Activated CD8-positive, alpha-beta memory T cell treated with anti-CD3 and anti-CD28 coated beads, Interleukin-2, amount 10 ng/mL, durations not matched to agents 7 days and 5 days (primary cell): ENCODE measurements around the gene DOCK8. TPM values are rescaled to one million over a fixed set of nuclear protein-coding genes. Genes with fewer than 3 reads are reported as not detected.
"Not testable (repeated sequence)": the region's sequence is repeated elsewhere in the genome, so short reads cannot be mapped to it uniquely, and the experiment has no call there.

ENCODE experiments used
- ATAC-seq: fragments of 150-1000 bp; cut with Tn5 transposase; one replicate; pipeline ENCODE4 v1.10.0; 2021; ENCODE audit warnings: moderate library complexity
- CTCF ChIA-PET: fragments of 350-600 bp; sonication (Branson Sonifier 250); formaldehyde crosslinking; loops from one replicate; lab custom pipeline; 2021; ENCODE audit warnings: antibody characterized with exemption; lab: Charles Lee
- DNase-seq: peaks from one replicate; pipeline ENCODE4 v3.0.0-alpha.2; 2020
- H3K27ac Mint-ChIP-seq: one replicate; pipeline ENCODE4 v1.8.0; 2021; ENCODE audit warnings: mild to moderate bottlenecking, mixed read lengths
- H3K27me3 Mint-ChIP-seq: one replicate; pipeline ENCODE4 v1.8.0; 2021; ENCODE audit warnings: mixed read lengths
- H3K36me3 Mint-ChIP-seq: one replicate; pipeline ENCODE4 v1.8.0; 2021; ENCODE audit warnings: mild to moderate bottlenecking, mixed read lengths
- H3K4me1 Mint-ChIP-seq: one replicate; pipeline ENCODE4 v1.8.0; 2021; ENCODE audit warnings: mixed read lengths
- H3K4me3 Mint-ChIP-seq: one replicate; pipeline ENCODE4 v1.8.0; 2021; ENCODE audit warnings: mild to moderate bottlenecking, moderate library complexity, mixed read lengths
- H3K9me3 Mint-ChIP-seq: one replicate; pipeline ENCODE4 v1.8.0; 2022; ENCODE audit warnings: low read depth, mixed read lengths
- total RNA-seq, 2 experiments: library from RNA; stranded (reverse); gene quantifications; one replicate each; pipeline ENCODE4 v1.2.3, GENCODE V29; 2021

The DOCK8 gene
- total RNA-seq, 2 experiments from 2014 or later: 374 to 389 TPM

GRCh38 chr9:404234-404633, 189.6 kb downstream of the DOCK8 start:
- Mint-ChIP-seq H3K9me3 (no peaks in the 10 kb centered on the region), H3K27ac (peak overlapping the region; percentile 33), H3K27me3 (no peaks in the 10 kb centered on the region), H3K4me1 (no peaks in the 10 kb centered on the region), H3K36me3 (peaks cover 81% of the 10 kb centered on the region), H3K4me3 (no peak overlapping the region)
- DNase-seq (no peak), ATAC-seq (no peak)
- CTCF ChIA-PET: no interaction called here

DNA sequence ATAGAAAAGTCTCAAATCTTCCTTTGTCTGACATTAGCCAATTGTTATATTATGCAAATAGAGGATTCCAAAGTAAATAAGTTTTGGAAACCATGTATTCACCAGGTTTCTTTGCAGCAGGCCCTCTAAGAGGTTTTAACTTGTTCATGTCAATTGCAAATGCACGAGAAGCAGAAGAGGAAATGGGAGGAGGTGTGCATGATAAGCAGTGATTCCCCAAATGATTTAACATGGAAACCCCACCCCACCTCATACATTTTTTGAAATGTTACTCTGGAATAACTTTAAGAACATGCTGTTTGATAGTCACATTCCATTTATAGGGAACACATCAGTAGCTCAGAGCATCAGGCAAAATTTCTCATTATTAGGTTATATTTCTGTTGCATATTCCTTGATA, 190.7 kb downstream of the DOCK8 start:
- ATAC-seq (no peak), DNase-seq (no peak)
- Mint-ChIP-seq H3K27me3 (no peaks in the 10 kb centered on the region), H3K4me3 (no peak overlapping the region), H3K4me1 (no peaks in the 10 kb centered on the region), H3K36me3 (peaks cover 83% of the 10 kb centered on the region), H3K27ac (no peak overlapping the region), H3K9me3 (no peaks in the 10 kb centered on the region)
- CTCF ChIA-PET: interaction anchor here (1.0 to 1.6 kb wide), 2 partner anchors 13 to 19 kb away, joined by 3 to 4 read pairs; no protein-coding TSS in a partner anchor

- H3K4me3 Mint-ChIP-seq: no peak overlapping the region
- peaks cover 83% of the 10 kb centered on the region for H3K36me3 Mint-ChIP-seq
- DNase-seq: no peak
- CTCF ChIA-PET: interaction anchor here (1.6 kb wide), 1 partner anchor 11 kb away, joined by 3 read pairs; no protein-coding TSS in a partner anchor
- no peak overlapping the region for H3K27ac Mint-ChIP-seq
- no peaks in the 10 kb centered on the region for H3K4me1 Mint-ChIP-seq
- H3K9me3 Mint-ChIP-seq: no peaks in the 10 kb centered on the region
- no peaks in the 10 kb centered on the region for H3K27me3 Mint-ChIP-seq
- no peak for ATAC-seq
Observed at GRCh38 chr9:406886-407654, 192.4 kb downstream of the DOCK8 start.

DNA sequence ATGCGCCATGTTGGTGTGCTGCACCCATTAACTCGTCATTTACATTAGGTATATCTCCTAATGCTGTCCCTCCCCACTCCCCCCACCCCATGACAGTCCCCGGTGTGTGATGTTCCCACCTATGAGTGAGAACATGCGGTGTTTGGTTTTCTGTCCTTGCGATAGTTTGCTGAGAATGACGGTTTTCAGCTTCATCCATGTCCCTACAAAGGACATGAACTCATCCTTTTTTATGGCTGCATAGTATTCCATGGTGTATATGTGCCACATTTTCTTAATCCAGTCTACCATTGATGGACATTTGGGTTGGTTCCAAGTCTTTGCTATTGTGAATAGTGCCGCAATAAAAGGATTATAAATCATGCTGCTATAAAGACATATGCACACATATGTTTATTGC, 195.0 kb downstream of the DOCK8 start:
- H3K27ac Mint-ChIP-seq, CTCF ChIA-PET, H3K9me3 Mint-ChIP-seq, H3K4me1 Mint-ChIP-seq, DNase-seq, H3K27me3 Mint-ChIP-seq, ATAC-seq, H3K4me3 Mint-ChIP-seq: not testable (repeated sequence)
- peaks cover 74% of the 10 kb centered on the region for H3K36me3 Mint-ChIP-seq

DNA sequence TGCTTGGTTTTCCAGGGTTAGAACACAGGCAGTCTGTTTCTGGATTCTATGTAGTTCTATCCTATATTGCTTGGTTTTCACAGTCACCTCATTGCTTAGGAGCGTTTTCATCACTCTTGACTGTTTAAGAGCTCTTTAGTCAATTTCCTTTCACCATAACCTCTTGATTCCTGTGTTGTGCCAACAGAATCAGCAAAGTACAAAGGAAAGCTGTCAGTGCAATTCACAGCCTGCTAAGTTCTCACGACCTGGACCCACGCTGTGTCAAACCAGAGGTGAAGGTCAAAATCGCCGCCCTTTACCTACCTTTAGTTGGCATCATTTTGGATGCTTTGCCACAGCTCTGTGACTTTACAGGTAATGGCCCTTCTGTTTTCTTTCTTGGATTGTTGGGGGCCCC, 199.9 kb downstream of the DOCK8 start:
- CTCF ChIA-PET: no interaction called here

DNA sequence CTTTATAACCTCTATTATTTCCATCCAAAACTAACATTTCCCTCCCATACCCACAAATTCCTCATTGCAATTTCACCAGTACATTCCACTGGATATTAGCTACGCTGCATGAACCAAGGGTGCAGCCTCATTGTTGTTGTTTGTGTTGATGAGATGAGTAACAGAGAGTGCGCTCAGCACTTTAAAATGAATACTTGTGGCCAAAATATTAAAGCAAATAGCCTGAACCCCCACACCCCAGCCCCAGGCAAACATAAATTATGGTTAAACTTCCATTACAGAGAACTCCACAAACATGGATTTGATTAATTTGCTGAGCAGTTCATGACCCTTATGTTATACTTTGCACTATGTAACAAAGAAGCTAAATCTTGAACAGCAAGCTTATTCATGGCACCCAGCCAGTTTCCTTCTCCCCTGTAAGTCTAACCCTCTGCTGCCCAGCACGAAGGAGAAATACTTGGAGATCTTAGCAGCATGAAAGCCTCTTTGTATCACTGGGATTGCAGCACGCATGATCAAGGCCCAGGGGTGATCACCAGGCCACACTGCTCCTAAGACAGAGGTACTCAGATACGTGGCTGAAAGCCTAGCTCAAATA, 205.0 kb downstream of the DOCK8 start:
- Mint-ChIP-seq H3K27me3 (no peaks in the 10 kb centered on the region), H3K4me1 (no peaks in the 10 kb centered on the region), H3K36me3 (peaks cover 77% of the 10 kb centered on the region), H3K4me3 (no peak overlapping the region), H3K9me3 (no peaks in the 10 kb centered on the region), H3K27ac (no peak overlapping the region)
- ATAC-seq: no peak
- CTCF ChIA-PET: no interaction called here
- DNase-seq: no peak

More for the DNA sequence above, 199.9 kb downstream of the DOCK8 start:
- Mint-ChIP-seq H3K4me1 (no peaks in the 10 kb centered on the region), H3K36me3 (peaks cover 64% of the 10 kb centered on the region), H3K9me3 (no peaks in the 10 kb centered on the region), H3K4me3 (no peak overlapping the region), H3K27ac (no peak overlapping the region), H3K27me3 (no peaks in the 10 kb centered on the region)
- no peak for DNase-seq
- ATAC-seq: no peak

GRCh38 chr9:421896-422295, 207.2 kb downstream of the DOCK8 start:
- Mint-ChIP-seq H3K4me1 (no peaks in the 10 kb centered on the region), H3K27me3 (no peaks in the 10 kb centered on the region), H3K4me3 (no peak overlapping the region), H3K9me3 (no peaks in the 10 kb centered on the region), H3K27ac (no peak overlapping the region), H3K36me3 (peaks cover 70% of the 10 kb centered on the region)
- ATAC-seq (no peak), DNase-seq (no peak)
- CTCF ChIA-PET: interaction anchor here (0.9 kb wide), 1 partner anchor 73 kb away, joined by 3 read pairs; no protein-coding TSS in a partner anchor

DNA sequence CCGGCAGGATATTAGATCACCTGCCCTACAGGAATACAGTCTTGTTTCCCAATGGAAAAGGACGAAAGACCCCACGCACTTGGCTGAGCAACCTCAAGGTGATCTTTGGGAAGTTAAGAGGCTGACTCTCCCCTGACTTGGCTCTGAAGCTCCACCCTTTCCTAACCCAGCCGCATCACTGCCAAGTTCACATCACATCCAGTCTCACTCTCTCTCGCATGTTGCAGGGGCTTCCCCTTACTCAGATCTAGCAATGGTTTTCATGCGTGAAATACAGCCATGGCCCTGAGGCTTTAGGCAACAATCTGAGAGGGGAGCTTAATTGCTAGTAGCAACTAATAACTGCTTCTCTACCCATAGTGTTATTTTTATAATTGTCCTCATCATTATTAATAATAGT, 211.6 kb downstream of the DOCK8 start:
- Mint-ChIP-seq H3K9me3 (no peaks in the 10 kb centered on the region), H3K4me3 (no peak overlapping the region), H3K27ac (no peak overlapping the region), H3K4me1 (no peaks in the 10 kb centered on the region), H3K27me3 (no peaks in the 10 kb centered on the region), H3K36me3 (peaks cover 65% of the 10 kb centered on the region)
- DNase-seq (no peak), ATAC-seq (no peak)
- CTCF ChIA-PET: no interaction called here

- Mint-ChIP-seq H3K27me3 (no peaks in the 10 kb centered on the region), H3K27ac (no peak overlapping the region), H3K4me3 (no peak overlapping the region), H3K4me1 (no peaks in the 10 kb centered on the region), H3K36me3 (peaks cover 61% of the 10 kb centered on the region), H3K9me3 (no peaks in the 10 kb centered on the region)
- DNase-seq (no peak), ATAC-seq (no peak)
- CTCF ChIA-PET: no interaction called here
Observed at GRCh38 chr9:426976-427375, 212.3 kb downstream of the DOCK8 start.

- H3K4me1 Mint-ChIP-seq: no peaks in the 10 kb centered on the region
- H3K27ac Mint-ChIP-seq: no peak overlapping the region
- H3K36me3 Mint-ChIP-seq: peaks cover 64% of the 10 kb centered on the region
- ATAC-seq (no peak), DNase-seq (no peak)
- H3K27me3 Mint-ChIP-seq: no peaks in the 10 kb centered on the region
- no peaks in the 10 kb centered on the region for H3K9me3 Mint-ChIP-seq
- no peak overlapping the region for H3K4me3 Mint-ChIP-seq
- CTCF ChIA-PET: no interaction called here
Observed at GRCh38 chr9:431701-432100, 217.0 kb downstream of the DOCK8 start.

DNA sequence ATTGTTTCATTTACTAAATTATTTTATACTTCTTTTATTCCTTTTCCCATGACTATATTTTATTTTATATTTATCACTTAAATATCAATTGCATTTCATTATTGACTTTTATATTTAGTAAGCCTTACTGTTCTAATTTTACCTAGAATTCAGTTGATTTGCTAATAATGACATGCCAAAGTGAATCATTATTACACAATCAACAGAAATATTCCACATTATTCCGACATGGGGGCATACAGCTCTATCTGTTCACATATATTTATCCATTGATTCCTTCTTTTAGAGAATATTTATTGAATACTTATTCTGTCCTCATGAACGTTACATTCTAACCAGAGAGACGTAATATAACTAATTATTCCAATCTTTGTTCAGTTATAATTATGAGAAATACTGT, 221.8 kb downstream of the DOCK8 start:
- no peaks in the 10 kb centered on the region for H3K27me3 Mint-ChIP-seq

GRCh38 chr9:437066-437465, 222.4 kb downstream of the DOCK8 start:
- DNase-seq (no peak), ATAC-seq (no peak)
- CTCF ChIA-PET: interaction anchor here (3.4 kb wide), 1 partner anchor 11 kb away, joined by 8 read pairs; no protein-coding TSS in a partner anchor
- Mint-ChIP-seq H3K27ac (no peak overlapping the region), H3K27me3 (no peaks in the 10 kb centered on the region), H3K4me3 (no peak overlapping the region), H3K9me3 (no peaks in the 10 kb centered on the region), H3K4me1 (no peaks in the 10 kb centered on the region), H3K36me3 (peaks cover 70% of the 10 kb centered on the region)

More for the DNA sequence above, 221.8 kb downstream of the DOCK8 start:
- CTCF ChIA-PET: interaction anchor here (3.4 kb wide), 1 partner anchor 11 kb away, joined by 8 read pairs; no protein-coding TSS in a partner anchor
- Mint-ChIP-seq H3K4me1 (no peaks in the 10 kb centered on the region), H3K36me3 (peaks cover 70% of the 10 kb centered on the region), H3K9me3 (no peaks in the 10 kb centered on the region), H3K4me3 (no peak overlapping the region), H3K27ac (no peak overlapping the region)
- ATAC-seq (no peak), DNase-seq (no peak)

DNA sequence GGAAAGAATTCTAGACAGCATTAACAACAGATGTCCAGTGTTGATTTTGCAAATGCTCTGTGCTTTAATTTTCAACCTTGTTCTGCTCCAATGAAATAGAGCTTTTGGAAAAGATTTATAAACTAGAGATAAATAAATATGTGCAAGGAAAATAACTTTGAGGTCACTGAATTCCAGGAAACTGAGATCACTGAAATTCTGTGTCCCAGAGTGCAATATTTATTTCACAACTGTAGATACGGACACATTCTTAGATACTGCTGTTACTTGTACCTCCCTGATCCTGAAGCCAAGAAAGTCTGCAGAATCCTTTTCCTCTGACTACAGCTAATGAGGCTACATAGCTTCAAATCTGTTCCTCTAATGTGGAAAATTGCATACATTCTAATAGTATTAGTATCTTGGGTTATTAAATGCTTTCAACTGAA, 222.9 kb downstream of the DOCK8 start:
- CTCF ChIA-PET: interaction anchor here (3.4 kb wide), 1 partner anchor 10 kb away, joined by 8 read pairs; no protein-coding TSS in a partner anchor
- Mint-ChIP-seq H3K36me3 (peaks cover 71% of the 10 kb centered on the region), H3K4me1 (no peaks in the 10 kb centered on the region), H3K4me3 (no peak overlapping the region), H3K27ac (no peak overlapping the region), H3K27me3 (no peaks in the 10 kb centered on the region), H3K9me3 (no peaks in the 10 kb centered on the region)
- DNase-seq (no peak), ATAC-seq (no peak)

DNA sequence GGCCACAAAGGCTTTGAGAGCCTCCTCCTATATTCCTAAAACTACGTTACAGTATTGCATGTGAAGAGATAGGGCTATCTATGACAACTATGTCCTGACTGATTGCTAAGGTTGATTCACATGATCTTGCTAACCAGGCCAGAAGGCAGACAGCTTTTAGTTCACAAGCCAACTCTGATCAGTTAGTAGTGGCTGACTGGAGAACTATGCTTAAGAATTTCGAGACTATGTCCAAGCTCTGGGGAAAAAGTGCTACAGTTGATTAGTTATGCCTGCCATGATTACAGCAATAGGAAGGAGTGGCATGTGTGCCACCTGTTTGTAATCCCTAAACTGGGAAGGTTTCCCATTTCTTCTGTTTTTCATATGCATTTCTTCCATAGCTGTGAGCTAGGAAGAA, 223.4 kb downstream of the DOCK8 start:
- Mint-ChIP-seq H3K4me1 (no peaks in the 10 kb centered on the region), H3K9me3 (no peaks in the 10 kb centered on the region), H3K36me3 (peaks cover 72% of the 10 kb centered on the region), H3K27ac (peak overlapping the region; percentile 6), H3K27me3 (no peaks in the 10 kb centered on the region), H3K4me3 (no peak overlapping the region)
- ATAC-seq (no peak), DNase-seq (no peak)
- CTCF ChIA-PET: interaction anchor here (3.4 kb wide), 1 partner anchor 10 kb away, joined by 8 read pairs; no protein-coding TSS in a partner anchor
